Panc1 (cell line): Measurements from ENCODE around the gene HLA-DOA. TPM values are rescaled to one million over a fixed set of nuclear protein-coding genes. Genes with fewer than 3 reads are reported as not detected.

Experiments used
- ATAC-seq: fragments of 200-7000 bp; cut with Tn5 transposase; 2 replicates; pipeline ENCODE4 v1.9.1; 2020; ENCODE audit warnings: mild to moderate bottlenecking, moderate library complexity
- BruUV-seq: library from RNA; stranded (reverse); fragments of 400-500 nt; replicated peaks from 2 replicates; lab custom pipeline; 2021; lab: Mats Ljungman, UMichigan
- CTCF ChIA-PET: fragments of 300-600 bp; sonication (Branson Sonifier 250); formaldehyde crosslinking; loops from one replicate; lab custom pipeline; 2022; ENCODE audit warnings: antibody characterized with exemption; lab: Charles Lee
- POLR2A ChIA-PET: fragments of 300-600 bp; sonication (Branson Sonifier 250); formaldehyde crosslinking; loops from one replicate; lab custom pipeline; 2022; ENCODE audit warnings: antibody characterized with exemption; lab: Charles Lee
- DNase-seq: peaks from one replicate; pipeline ENCODE4 v3.0.0-alpha.2; 2010; ENCODE audit warnings: low read depth, low spot score
- H3K27ac ChIP-seq: 2 replicates; pipeline ENCODE4 v1.5.1; 2011; ENCODE audit warnings: mild to moderate bottlenecking, low read length, inconsistent platforms
- H3K27me3 ChIP-seq: fragments of 200-500 bp; sonication (Bioruptor generic); 2 replicates; pipeline ENCODE4 v1.6.0; 2014; ENCODE audit warnings: low read length, inconsistent platforms; ENCODE audit not compliant: control insufficient read depth, insufficient read depth
- H3K36me3 ChIP-seq: fragments of 200-500 bp; sonication (Bioruptor generic); 2 replicates; pipeline ENCODE4 v1.5.1; 2014; ENCODE audit warnings: inconsistent platforms, mild to moderate bottlenecking, low read length, moderate library complexity; ENCODE audit not compliant: control insufficient read depth, insufficient read depth
- H3K4me1 ChIP-seq: 2 replicates; pipeline ENCODE4 v1.5.1; 2011; ENCODE audit warnings: inconsistent platforms, mild to moderate bottlenecking, low read length, moderate library complexity; ENCODE audit not compliant: control insufficient read depth, insufficient read depth
- H3K4me3 ChIP-seq, 2 experiments: 2 replicates each; pipeline ENCODE4 v1.5.1; 2011 to 2012; ENCODE audit warnings: low read depth in 2 of 2, low read length in 2 of 2, mild to moderate bottlenecking in 2 of 2, inconsistent platforms in 1 of 2, moderate library complexity in 1 of 2
- H3K9me3 ChIP-seq: fragments of 200-500 bp; sonication (Bioruptor generic); 2 replicates; pipeline ENCODE4 v1.5.1; 2014; ENCODE audit warnings: low read depth, mild to moderate bottlenecking, inconsistent platforms, low read length, moderate library complexity; ENCODE audit not compliant: control insufficient read depth, insufficient read depth
- POLR2AphosphoS5 ChIP-seq: IDR thresholded peaks from 2 replicates; pipeline ENCODE4 v1.6.1; 2012; ENCODE audit warnings: mild to moderate bottlenecking, low read depth, low read length, moderate library complexity
- SIN3A ChIP-seq: IDR thresholded peaks from 2 replicates; pipeline ENCODE4 v1.6.1; 2012; ENCODE audit warnings: low read depth, mild to moderate bottlenecking, low read length, moderate library complexity, borderline replicate concordance; ENCODE audit not compliant: insufficient read depth
- TCF7L2 ChIP-seq: IDR thresholded peaks from 2 replicates; pipeline ENCODE4 v1.6.1; 2011; ENCODE audit warnings: mild to moderate bottlenecking, low read depth, low read length, inconsistent platforms
- in situ Hi-C: cut with HindIII; loops from 2 replicates; pipeline ENCODE4 v1.10.0; 2016; ENCODE audit warnings: low sequenced_read_pairs, low pct_unique_long_range_greater_than_20kb
- intact Hi-C: fragments of 100-400 bp; cut with micrococcal nuclease; formaldehyde crosslinking; loops from one replicate; pipeline ENCODE4 v1.10.0; 2022; ENCODE audit not compliant: unreplicated experiment
- total RNA-seq: library from RNA; stranded (reverse); gene quantifications from one replicate; pipeline ENCODE4 v1.2.1, GENCODE V29; 2021; ENCODE audit not compliant: unreplicated experiment
- TF ChIP-seq, protein P1 (sequence below), 2 experiments: IDR thresholded peaks; 2 replicates each; pipeline ENCODE4 v1.6.1; 2011 to 2012; ENCODE audit warnings: low read depth in 2 of 2, control low read depth in 1 of 2, low read length in 1 of 2, mild to moderate bottlenecking in 1 of 2, moderate library complexity in 1 of 2; ENCODE audit not compliant: insufficient read depth in 1 of 2
- TF ChIP-seq, protein P2 (sequence below): fragments of 450-650 bp; IDR thresholded peaks from 2 replicates; pipeline ENCODE4 v1.5.1; 2017; ENCODE audit warnings: mild to moderate bottlenecking

HLA-DOA gene
- total RNA-seq, 1 experiment from 2014 or later = 0.08 TPM

DNA sequence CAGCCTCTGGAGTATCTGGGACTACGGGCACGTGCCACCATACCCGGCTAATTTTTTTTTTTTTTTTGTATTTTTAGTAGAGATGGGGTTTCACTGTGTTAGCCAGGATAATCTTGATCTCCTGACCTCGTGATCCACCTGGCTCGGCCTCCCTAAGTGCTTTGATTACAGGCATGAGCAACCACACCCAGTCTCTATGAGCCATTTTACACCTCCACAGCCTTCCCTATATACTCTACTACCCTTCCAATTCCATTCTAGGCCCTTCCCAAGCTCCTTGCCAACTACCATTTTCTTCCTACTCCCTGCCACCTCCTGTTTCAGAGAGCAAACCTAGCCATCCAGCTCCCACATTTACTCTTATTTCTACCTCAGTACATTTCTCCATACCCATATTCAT is 48.8 kb downstream of the HLA-DOA start:
- POLR2A ChIA-PET = interaction anchor here (0.6 kb wide), 1 partner anchor 11 kb away, joined by 4 read pairs; no protein-coding TSS in a partner anchor
- Histone ChIP-seq H3K27ac (no peak overlapping the region), H3K27me3 (no peaks in the 10 kb centered on the region), H3K4me1 (peaks cover 12% of the 10 kb centered on the region), H3K4me3 (no peak overlapping the region), H3K36me3 (no peaks in the 10 kb centered on the region), H3K9me3 (no peaks in the 10 kb centered on the region)
- ATAC-seq = no peak
- no TSS peak for BruUV-seq
- in situ Hi-C loops (no loop called here), intact Hi-C loops (no loop called here)
- DNase-seq = no peak
- CTCF ChIA-PET = no interaction called here
- no peak for TF ChIP-seq POLR2AphosphoS5
- TF ChIP-seq, protein P1, sequence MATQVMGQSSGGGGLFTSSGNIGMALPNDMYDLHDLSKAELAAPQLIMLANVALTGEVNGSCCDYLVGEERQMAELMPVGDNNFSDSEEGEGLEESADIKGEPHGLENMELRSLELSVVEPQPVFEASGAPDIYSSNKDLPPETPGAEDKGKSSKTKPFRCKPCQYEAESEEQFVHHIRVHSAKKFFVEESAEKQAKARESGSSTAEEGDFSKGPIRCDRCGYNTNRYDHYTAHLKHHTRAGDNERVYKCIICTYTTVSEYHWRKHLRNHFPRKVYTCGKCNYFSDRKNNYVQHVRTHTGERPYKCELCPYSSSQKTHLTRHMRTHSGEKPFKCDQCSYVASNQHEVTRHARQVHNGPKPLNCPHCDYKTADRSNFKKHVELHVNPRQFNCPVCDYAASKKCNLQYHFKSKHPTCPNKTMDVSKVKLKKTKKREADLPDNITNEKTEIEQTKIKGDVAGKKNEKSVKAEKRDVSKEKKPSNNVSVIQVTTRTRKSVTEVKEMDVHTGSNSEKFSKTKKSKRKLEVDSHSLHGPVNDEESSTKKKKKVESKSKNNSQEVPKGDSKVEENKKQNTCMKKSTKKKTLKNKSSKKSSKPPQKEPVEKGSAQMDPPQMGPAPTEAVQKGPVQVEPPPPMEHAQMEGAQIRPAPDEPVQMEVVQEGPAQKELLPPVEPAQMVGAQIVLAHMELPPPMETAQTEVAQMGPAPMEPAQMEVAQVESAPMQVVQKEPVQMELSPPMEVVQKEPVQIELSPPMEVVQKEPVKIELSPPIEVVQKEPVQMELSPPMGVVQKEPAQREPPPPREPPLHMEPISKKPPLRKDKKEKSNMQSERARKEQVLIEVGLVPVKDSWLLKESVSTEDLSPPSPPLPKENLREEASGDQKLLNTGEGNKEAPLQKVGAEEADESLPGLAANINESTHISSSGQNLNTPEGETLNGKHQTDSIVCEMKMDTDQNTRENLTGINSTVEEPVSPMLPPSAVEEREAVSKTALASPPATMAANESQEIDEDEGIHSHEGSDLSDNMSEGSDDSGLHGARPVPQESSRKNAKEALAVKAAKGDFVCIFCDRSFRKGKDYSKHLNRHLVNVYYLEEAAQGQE (IDR thresholded peaks at IDR 0.05; ENCODE audit: insufficient read depth in 1 of 2, low read depth in 2 of 2, low read length in 1 of 2) = no peak
- no peak for TF ChIP-seq SIN3A
- TF ChIP-seq TCF7L2 = no peak
- TF ChIP-seq, protein P2, sequence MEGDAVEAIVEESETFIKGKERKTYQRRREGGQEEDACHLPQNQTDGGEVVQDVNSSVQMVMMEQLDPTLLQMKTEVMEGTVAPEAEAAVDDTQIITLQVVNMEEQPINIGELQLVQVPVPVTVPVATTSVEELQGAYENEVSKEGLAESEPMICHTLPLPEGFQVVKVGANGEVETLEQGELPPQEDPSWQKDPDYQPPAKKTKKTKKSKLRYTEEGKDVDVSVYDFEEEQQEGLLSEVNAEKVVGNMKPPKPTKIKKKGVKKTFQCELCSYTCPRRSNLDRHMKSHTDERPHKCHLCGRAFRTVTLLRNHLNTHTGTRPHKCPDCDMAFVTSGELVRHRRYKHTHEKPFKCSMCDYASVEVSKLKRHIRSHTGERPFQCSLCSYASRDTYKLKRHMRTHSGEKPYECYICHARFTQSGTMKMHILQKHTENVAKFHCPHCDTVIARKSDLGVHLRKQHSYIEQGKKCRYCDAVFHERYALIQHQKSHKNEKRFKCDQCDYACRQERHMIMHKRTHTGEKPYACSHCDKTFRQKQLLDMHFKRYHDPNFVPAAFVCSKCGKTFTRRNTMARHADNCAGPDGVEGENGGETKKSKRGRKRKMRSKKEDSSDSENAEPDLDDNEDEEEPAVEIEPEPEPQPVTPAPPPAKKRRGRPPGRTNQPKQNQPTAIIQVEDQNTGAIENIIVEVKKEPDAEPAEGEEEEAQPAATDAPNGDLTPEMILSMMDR = no peak

DNA sequence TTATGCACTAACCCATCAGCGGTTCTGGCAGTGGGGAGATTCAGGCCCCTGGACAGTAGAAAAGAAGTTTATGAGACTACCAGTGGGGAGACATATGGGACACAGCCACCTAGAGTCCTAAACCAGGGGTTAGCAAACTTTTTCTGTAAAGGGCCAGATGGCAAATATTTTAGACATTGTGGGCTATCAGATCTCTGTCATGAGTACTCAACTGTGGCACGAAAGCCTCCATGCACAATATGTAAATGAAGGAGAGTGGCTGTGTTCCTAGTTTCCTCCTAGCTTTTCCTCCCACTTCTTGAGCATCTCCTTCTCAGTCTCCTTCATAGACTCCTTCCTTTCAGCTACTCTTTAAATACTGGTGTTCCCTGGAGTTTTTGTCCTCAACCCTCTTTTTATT is 53.2 kb downstream of the HLA-DOA start:
- no TSS peak for BruUV-seq
- TF ChIP-seq, protein P2 = no peak
- TF ChIP-seq, protein P1 (IDR thresholded peaks at IDR 0.05; ENCODE audit: insufficient read depth in 1 of 2, low read depth in 2 of 2, low read length in 1 of 2) = no peak
- TF ChIP-seq TCF7L2 (no peak), POLR2AphosphoS5 (no peak), SIN3A (no peak)
- Histone ChIP-seq H3K9me3 (no peaks in the 10 kb centered on the region), H3K27me3 (no peaks in the 10 kb centered on the region), H3K4me3 (no peak overlapping the region), H3K27ac (no peak overlapping the region), H3K4me1 (no peaks in the 10 kb centered on the region), H3K36me3 (no peaks in the 10 kb centered on the region)
- intact Hi-C loops = no loop called here
- ChIA-PET POLR2A (interaction anchor here (0.6 kb wide), 1 partner anchor 119 kb away, joined by 3 read pairs; no protein-coding TSS in a partner anchor), CTCF (no interaction called here)
- in situ Hi-C loops = no loop called here
- ATAC-seq (no peak), DNase-seq (no peak)
